Hindlimb muscle (tissue), 1 donor: ENCODE measurements around the gene UBE2Q1. TPM values are rescaled to one million over a fixed set of nuclear protein-coding genes. Genes with fewer than 3 reads are reported as not detected.

Source experiments
- DNase-seq: peaks from one replicate; pipeline ENCODE4 v3.0.0-alpha.2; 2013
- polyA plus RNA-seq: library from polyadenylated mRNA; unstranded; fragments of 120-200 nt; gene quantifications from one replicate; pipeline ENCODE4 v1.2.1, GENCODE V29; 2013; ENCODE audit not compliant: insufficient read length

The UBE2Q1 gene
- 64.9 TPM for polyA plus RNA-seq

- peak; percentile 41 for DNase-seq
These were observed at the start of gene UBE2Q1 for GRCh38 chr1:154557939-154558719. UBE2Q1 (minus strand) TSS chr1:154558662; CDS start chr1:154558553, 109 bp downstream.

- peak; percentile 97 for DNase-seq
These were observed 49.3 kb upstream of the UBE2Q1 start, which contains the start of gene ADAR for GRCh38 chr1:154607609-154608396. ADAR (minus strand) TSS chr1:154608186; CDS start chr1:154608006, 180 bp downstream.

- DNase-seq = no peak
These were observed 48.7 kb upstream of the UBE2Q1 start for GRCh38 chr1:154607106-154607608.

- no peak for DNase-seq
These were observed 47.1 kb upstream of the UBE2Q1 start for GRCh38 chr1:154605534-154605933.

GRCh38 chr1:154603317-154603716 is 44.9 kb upstream of the UBE2Q1 start:
- DNase-seq = no peak

- DNase-seq = no peak
These were observed 41.2 kb upstream of the UBE2Q1 start for GRCh38 chr1:154599658-154600057.

- no peak for DNase-seq
These were observed 40.6 kb upstream of the UBE2Q1 start for GRCh38 chr1:154598871-154599635.

- DNase-seq = no peak
These were observed 37.2 kb upstream of the UBE2Q1 start for GRCh38 chr1:154595621-154596020.

- DNase-seq = no peak
These were observed 36.3 kb upstream of the UBE2Q1 start for GRCh38 chr1:154594811-154595210.

- DNase-seq = no peak
These were observed 34.9 kb upstream of the UBE2Q1 start for GRCh38 chr1:154593390-154593789.

GRCh38 chr1:154591206-154591605 is 32.7 kb upstream of the UBE2Q1 start:
- no peak for DNase-seq

- DNase-seq = no peak
These were observed 32.3 kb upstream of the UBE2Q1 start for GRCh38 chr1:154590756-154591155.

- DNase-seq = no peak
These were observed 31.3 kb upstream of the UBE2Q1 start for GRCh38 chr1:154589780-154590179.

- DNase-seq = no peak
These were observed 28.2 kb upstream of the UBE2Q1 start for GRCh38 chr1:154586641-154587040.

- DNase-seq = no peak
These were observed 27.8 kb upstream of the UBE2Q1 start for GRCh38 chr1:154586231-154586630.

GRCh38 chr1:154584267-154584994 is 26.0 kb upstream of the UBE2Q1 start:
- DNase-seq = no peak

- DNase-seq = no peak
These were observed 25.3 kb upstream of the UBE2Q1 start for GRCh38 chr1:154583773-154584172.

GRCh38 chr1:154582885-154583284 is 24.4 kb upstream of the UBE2Q1 start:
- DNase-seq = no peak

GRCh38 chr1:154581766-154582165 is 23.3 kb upstream of the UBE2Q1 start:
- DNase-seq = no peak

- DNase-seq = no peak
These were observed 20.9 kb upstream of the UBE2Q1 start for GRCh38 chr1:154579374-154579773.

GRCh38 chr1:154578058-154578418 is 19.6 kb upstream of the UBE2Q1 start:
- DNase-seq = no peak
